GM21367 (cell line): ENCODE measurements around the gene WIPF3.

Experiments
- ATAC-seq: cut with Tn5 transposase; IDR thresholded peaks from one replicate; pipeline ENCODE4 v1.9.1; 2021; ENCODE audit not compliant: unreplicated experiment

WIPF3 gene

GRCh38 chr7:29806208-29806994 lies at the start of gene WIPF3:
TSS of gene WIPF3 (plus strand) at chr7:29806508. CDS start at chr7:29834725, 28,217 bp downstream.
- ATAC-seq = no peak

DNA sequence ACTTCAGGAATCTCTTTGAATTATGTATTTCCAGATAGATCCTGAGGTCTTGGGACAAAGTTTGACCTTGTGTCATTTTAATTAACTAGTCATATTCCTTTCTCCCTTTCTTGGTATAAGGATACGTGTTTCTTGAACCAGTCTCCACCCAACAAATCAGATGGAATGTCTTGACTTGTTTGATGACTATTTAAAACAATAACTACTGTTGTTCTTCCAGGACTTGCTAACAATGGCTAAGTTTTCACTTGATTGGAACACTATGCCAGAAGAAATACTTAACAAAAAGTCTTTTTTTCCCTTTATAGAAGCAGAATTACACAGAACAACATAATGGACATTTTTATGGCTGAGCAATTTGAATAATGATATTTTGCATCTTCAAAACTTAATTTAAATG lies 43.0 kb upstream of the WIPF3 start:
- ATAC-seq = no peak

DNA sequence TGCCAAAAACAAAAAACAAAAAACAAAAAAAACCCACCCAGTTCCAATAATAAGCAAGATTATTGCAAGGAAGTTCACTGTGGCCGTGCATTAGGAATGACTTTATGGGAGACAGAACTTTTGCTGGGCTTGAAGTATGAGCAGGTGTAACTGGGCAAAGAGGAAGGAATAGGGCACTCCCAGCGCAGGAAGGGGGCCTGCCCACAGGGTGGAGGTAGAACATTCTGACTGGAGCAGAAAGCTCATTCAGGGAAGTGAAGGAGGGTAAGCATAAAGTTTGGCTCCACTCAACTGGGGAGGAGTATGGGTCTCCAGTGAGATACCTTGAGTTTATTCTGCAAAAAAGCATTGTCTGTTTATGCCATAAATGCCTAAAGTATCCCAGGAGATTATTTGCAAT lies 42.1 kb upstream of the WIPF3 start:
- no peak for ATAC-seq

DNA sequence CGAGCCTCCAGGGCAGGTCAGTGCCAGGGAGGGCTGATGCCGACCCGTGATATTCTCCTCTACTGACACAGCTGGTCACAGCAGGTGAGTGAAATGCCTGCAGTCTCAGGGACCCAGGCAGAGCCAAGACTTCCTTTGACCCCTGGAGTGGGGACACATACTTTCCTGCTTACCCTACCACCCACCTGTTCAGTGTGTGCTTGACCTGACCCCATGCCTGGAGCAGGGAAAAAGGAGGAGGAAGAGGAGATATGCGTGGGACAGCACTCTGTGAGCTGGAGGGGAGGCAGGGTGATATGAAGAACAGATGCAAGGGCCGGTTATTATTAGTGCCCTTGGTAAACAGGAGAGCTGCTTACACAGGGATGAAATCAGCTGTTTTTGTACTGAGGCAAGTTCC lies 40.8 kb upstream of the WIPF3 start:
- ATAC-seq = no peak

DNA sequence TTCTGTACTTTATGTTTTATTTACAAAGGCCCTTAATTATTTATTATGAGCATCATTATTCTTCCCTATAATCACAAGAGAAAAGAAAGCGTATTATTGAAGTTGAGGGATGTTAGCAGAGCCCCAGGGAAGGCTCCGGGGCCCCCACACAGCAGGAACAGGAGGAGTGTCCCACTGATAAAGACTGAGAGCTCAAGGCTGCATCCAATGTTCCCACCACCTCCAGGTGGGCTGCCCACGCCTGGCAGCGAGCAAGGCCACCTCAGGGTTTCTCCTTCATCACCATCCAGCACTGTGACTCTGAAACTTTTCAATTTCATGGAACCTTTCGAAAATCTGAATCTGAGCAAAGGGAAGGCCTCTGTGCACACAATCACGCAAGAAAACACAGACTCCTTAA lies 35.9 kb upstream of the WIPF3 start:
- no peak for ATAC-seq

DNA sequence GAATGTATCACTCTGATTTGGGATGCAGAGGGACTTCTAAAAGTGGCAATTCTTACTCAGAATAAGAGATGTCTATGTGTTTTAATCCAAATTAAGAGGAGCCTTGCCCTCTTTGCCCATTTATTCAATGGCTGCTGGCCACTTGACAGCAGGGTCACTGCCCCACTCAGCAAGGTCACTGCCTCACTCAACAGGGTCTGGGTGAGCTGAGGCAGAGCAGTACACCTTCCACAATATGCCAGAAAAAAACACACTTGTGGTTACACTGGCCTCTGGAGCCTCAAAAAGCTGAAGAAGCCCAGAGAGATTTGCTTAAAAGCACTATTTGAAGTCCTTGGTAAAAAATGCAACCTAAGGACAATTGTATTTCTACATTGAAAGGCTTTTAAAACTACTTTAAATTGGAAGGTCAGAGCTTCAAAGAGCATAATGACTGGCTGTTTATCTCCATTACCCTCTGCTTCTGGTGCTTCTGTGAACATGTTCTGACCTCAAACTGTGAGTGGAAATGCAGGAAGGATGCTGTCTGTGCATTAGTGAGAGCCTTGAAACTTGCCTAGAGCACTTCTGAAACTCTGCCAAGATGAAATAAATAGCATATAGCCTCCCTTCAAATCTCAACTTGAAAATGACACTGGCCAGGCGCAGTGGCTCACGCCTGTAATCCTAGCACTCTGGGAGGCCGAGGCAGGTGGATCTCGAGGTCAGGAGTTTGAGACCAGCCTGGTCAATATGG lies 35.1 kb upstream of the WIPF3 start:
- ATAC-seq = no peak

DNA sequence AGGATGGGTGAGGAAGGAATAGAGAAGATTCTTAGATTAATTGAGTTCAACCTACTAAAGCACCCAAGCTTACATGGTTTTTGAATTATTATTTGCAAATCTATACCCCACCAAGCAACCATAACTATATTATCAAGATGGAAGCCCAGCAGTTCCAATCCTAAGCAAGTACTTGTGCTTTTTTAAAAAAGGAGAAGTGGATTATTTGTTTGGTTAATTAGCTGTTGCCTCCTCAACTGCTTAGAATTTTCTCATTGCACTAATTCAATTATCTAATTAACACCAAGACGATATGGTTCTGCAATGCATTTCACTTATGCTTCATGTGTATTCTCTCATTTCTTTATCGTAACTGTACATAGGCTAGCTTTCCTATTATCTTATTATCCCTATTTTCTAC lies 27.3 kb upstream of the WIPF3 start:
- ATAC-seq = no peak

DNA sequence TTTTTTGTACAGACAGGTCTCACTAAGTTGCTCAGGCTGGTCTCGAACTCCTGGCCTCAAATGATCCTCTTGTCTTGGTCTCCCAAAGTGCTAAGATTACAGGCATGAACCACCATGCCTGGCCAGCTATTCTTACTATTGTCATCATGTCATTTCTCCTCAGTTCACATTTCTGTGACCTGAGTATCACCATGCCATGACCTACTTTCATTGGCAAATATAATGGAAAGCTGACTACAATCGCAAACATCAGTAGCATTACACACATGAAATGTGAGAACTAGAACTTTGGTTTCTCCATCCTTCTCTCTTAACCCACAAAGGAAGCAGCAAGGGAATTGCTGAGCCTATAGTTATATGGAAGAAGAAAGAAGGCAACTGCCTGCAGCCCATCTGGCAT lies 26.0 kb upstream of the WIPF3 start:
- ATAC-seq = no peak

DNA sequence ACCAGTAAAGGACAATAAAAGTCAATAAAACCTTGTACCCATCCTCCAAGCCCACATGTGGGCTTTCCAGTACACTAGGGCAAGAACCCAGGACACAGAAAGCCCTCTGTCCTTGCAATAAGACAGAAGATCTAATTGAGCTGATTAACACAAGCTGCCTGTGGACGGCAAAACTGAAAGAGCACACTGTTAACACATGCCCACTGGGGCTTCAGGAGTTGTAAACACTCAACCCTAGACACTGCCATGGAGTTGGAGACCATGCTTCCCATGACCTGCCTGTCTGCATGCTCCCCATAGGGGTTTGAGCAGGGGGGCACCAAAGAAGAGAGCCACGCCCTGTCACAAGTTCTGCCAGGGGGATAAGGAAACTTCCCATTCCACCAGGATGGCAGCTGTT lies 22.6 kb upstream of the WIPF3 start:
- ATAC-seq = no peak

GRCh38 chr7:29793507-29793906 lies 12.8 kb upstream of the WIPF3 start:
- no peak for ATAC-seq

- no peak for ATAC-seq
Measured at GRCh38 chr7:29794959-29795629, 11.2 kb upstream of the WIPF3 start.

DNA sequence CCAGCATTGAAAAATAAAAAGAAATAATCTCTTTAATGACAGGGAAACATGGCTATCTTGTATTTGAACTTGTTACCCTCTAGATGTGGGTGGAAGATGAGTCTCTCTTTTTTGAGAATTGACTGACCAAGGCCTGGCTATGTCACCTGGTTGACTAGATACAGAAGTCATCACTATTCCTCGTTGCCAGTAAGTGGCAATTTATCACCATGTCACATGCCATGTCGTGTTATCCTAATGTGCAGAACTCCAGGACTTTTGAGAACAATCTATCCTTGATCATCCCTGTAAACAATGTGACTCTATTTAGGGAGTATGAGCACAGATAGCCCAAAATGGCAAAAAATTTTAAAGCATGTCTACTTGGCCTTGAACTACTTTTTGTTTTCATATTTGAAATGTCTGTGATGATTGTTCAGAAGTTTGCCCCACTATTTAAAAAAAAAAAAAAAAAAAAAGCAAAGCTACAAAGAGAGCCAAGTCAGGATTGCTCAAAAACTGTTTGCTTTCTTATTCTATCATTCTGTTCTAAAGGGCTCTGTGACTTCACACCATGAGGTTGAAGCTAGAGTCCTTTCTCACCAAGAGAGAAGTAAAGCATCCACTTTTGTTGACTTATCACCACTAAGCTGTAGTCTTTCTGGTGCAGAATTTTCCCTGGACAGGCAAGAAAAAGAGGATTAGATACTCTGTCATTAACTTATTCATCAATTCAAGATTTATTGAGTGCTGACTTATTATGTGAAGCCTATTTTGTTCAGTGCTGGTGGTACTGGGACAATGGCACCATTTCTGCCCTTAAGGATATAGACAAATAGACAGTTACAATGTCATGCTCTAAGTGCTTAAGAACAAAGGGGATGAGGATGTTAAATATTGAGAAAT lies 10.4 kb upstream of the WIPF3 start:
- no peak for ATAC-seq

- ATAC-seq = no peak
Measured at GRCh38 chr7:29797112-29797944, 9.0 kb upstream of the WIPF3 start.

DNA sequence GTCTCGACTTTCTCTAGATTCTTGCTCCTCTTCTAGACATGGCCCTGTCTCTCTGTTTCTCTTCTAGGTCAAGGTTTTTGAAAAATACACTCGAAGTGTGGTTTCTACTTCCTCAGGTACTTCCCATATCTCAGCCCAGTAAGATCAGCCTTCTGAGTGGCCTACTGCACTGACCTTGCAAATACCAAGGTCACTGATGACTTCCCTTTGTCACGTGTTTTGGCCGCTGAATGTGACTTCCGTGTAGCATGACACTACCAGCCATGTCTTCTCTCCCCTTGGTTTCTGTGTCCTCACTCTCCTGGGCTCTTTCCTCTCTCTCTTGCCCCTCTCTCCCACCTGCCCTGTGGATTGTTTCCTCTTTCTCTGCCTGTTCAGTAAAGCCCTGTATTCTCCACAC lies 7.9 kb upstream of the WIPF3 start:
- ATAC-seq = no peak

DNA sequence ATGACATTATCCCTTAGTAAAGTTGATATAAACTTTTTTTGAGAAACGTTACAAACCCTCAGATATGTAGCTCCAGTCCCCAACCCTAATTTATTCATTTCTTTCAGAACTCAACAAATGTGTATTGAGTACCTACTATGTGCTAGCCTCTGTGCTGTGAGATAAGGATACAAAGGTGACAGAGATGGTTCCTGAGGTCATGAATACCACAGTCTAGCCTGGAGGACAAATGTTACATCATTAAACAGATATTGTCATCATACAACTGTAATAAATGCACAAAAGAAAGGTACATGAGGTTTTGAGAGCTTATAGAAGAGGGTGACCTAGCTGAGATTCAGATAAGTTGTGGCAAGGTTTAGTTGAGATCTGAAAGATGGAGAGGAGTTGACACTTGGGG lies 4.4 kb upstream of the WIPF3 start:
- ATAC-seq = no peak

GRCh38 chr7:29805031-29805430 lies 1.3 kb upstream of the WIPF3 start:
- ATAC-seq = no peak

- ATAC-seq = no peak
Measured at GRCh38 chr7:29805886-29806207, 461 bp upstream of the WIPF3 start.

GRCh38 chr7:29806995-29807841 lies 910 bp downstream of the WIPF3 start:
- no peak for ATAC-seq

DNA sequence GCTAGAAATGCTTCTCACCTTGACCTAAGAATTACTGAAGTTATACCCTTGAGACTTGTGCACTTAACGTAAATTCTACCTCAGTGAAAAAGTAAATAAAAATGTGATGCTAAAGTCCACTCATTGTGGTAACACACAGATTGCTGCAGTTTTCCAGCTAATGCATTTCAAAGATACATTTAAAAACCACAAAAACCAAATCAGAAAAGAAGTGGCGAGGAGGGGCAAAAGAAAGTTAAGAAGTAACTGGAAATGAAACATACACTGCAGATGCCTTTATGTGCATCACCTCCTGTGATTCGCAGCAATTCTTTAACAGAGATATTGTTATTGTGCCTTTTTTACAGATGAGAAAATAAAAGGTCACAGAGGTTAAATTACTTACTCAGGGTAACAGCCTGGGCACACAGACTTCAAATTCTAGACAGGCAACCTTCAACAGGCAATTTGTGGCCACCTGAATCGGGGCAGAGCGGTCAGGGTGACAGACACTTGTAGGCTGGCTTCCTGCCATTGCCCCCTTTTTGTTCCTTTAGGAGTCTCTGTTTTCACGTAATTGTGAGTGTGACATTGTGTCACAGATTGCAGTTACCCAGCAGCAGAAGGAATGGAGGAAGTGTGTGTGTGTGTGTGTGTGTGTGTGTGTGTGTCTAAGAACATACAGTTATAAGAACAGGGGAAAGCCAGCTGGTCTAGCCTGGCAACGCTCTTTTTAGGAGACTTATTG lies 1.9 kb downstream of the WIPF3 start:
- ATAC-seq = no peak
